GM04504 (cell line): ENCODE measurements around the gene TRIM44.
"Not testable (repeated sequence)": the region's sequence is repeated elsewhere in the genome, so short reads cannot be mapped to it uniquely, and the experiment has no call there.

Experiments used
- DNase-seq: peaks from one replicate; pipeline ENCODE4 v3.0.0-alpha.2; 2012; ENCODE audit warnings: low read depth

Gene TRIM44

GRCh38 chr11:35753573-35753972 is 91.0 kb downstream of the TRIM44 start:
- not testable (repeated sequence) for DNase-seq

DNA sequence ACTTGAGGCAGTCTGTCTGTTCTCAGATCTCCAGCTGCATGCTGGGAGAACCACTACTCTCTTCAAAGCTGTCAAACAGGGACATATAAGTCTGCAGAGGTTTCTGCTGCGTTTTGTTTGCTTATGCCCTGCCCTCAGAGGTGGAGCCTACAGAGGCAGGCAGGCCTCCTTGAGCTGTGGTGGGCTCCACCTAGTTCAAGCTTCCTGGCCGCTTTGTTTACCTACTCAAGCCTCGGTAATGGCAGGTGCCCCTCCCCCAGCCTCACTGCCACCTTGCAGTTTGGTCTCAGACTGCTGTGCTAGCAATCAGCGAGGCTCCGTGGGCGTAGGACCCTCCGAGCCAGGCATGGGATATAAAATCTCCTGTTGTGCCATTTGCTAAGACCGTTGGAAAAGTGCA is 97.4 kb downstream of the TRIM44 start:
- DNase-seq, result not testable (repeated sequence)

DNA sequence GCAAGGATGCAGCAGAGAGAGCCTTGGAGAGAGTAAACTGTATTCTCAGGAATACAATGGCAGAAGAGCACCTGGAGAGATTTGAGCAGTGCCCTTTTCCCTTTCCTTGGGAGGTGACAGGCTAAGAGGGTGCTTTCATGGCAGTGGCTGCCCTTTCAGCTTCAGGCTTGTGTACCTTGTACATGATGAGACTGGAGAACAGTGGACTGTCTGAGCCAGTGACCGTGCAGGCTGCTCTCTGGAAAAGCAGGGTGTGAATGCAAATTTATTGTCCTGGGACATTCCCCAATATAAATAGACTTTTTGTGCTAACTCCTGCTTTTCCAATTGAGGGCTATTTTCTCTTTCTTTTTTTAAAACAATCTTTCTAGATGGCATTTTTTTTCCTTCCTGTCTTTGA is 99.3 kb downstream of the TRIM44 start:
- DNase-seq, result no peak

DNA sequence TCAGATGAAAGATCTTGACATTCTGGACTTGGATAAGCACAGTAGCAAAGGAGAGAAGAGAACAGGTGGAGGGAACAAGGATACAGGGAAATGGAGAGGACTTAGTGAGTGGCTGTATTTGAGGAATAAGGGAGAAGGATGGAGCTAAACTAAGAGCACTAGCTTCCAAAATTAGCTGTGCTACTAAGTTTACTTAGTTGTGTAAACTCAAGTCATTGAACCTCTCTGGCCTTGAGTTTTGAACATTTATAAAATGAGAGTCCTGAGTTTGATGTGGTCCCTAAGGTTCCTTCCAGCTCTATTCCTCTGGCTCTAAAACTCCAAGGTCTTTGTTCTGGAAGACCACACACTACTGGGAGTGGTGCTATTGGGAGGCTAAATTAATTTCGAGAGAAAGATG is 100.7 kb downstream of the TRIM44 start:
- DNase-seq, result no peak

DNA sequence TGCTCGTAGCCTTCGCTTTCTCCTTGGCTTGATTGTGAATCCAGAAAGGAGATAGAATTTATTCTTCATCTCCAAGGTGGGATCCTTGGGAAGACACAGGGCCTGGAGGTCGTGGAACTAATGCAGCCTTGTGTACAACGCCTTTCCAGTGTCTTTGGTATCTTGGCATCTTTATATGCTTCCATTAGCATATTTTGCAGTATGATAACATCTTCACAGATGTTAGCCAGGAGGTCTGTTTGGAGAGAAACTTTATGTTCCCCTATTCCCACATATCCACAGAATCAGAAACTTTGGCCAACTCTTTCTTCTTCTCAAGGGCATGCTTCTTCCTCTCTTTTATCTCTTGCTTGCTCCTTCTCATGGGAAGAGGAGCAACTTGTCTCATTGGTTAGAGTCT is 101.2 kb downstream of the TRIM44 start:
- no peak for DNase-seq

GRCh38 chr11:35764417-35764816 is 101.8 kb downstream of the TRIM44 start:
- no peak for DNase-seq

- DNase-seq, result no peak
Measured at GRCh38 chr11:35765211-35765610, 102.6 kb downstream of the TRIM44 start.

- DNase-seq, result no peak
Measured at GRCh38 chr11:35766651-35767050, 104.1 kb downstream of the TRIM44 start.

- DNase-seq, result peak; percentile 17
Measured at GRCh38 chr11:35770425-35770824, 107.8 kb downstream of the TRIM44 start.

GRCh38 chr11:35771722-35772121 is 109.1 kb downstream of the TRIM44 start:
- DNase-seq, result no peak

- DNase-seq, result not testable (repeated sequence)
Measured at GRCh38 chr11:35777241-35777640, 114.7 kb downstream of the TRIM44 start.

DNA sequence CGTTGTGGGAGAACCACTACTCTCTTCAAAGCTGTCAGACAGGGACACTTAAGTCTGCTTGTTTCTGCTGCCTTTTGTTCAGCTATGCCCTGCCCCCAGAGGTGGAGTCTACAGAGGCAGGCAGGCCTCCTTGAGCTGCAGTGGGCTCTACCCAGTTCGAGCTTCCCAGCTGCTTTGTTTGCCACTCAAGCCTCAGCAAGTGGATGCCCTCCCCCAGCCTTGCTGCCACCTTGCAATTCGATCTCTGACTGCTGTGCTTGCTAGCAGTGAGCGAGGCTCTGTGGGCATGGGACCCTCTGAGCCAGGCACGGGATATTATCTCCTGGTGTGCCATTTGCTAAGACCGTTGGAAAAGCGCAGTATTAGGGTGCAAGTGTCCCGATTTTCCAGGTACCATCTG is 116.4 kb downstream of the TRIM44 start:
- DNase-seq, result not testable (repeated sequence)

GRCh38 chr11:35779409-35779808 is 116.8 kb downstream of the TRIM44 start:
- DNase-seq, result no peak

DNA sequence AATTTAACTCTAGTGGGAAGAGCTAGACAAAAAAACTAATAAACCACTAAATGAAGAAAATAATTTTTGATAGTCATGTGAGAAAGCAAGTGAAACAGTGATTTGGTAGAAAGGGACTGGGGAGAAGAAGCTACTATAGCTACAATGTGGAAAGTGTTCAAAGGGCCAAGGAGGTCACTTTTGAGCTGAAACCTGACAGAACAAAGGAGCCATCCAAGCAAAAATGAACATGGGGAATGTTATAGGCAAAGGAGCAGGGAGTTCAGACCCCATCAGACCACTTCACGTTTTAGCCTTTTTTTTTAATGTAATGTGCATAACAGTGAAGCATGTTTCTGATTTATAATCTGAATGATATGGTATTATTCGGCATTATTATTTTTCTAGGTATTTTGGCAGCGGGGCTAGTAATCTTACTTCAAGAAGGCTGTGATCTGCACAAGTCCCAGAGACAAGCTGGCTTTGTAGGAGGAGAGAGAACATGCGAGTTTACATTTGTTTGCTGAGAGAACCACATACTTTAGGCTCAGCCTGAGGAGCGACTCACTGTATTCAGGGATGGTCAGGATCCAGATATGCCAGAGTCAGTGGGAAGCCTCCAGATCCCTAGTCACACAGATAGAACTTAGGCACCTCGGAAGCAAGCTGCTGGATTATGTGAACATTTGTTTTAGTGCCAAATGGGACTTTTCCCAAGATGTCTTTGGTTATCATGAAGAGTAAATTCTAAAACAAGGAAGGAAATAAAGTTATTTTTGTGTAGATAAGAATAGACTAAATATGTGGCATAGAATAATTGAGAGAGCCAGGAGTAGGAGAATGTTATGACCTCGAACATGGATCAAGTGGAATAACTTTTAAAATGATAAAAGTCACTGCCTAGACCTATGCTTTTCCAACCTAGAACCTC is 118.6 kb downstream of the TRIM44 start:
- peak; percentile 37 for DNase-seq

GRCh38 chr11:35781861-35782470 is 119.4 kb downstream of the TRIM44 start:
- DNase-seq, result no peak

- DNase-seq, result no peak
Measured at GRCh38 chr11:35783809-35784208, 121.2 kb downstream of the TRIM44 start.

DNA sequence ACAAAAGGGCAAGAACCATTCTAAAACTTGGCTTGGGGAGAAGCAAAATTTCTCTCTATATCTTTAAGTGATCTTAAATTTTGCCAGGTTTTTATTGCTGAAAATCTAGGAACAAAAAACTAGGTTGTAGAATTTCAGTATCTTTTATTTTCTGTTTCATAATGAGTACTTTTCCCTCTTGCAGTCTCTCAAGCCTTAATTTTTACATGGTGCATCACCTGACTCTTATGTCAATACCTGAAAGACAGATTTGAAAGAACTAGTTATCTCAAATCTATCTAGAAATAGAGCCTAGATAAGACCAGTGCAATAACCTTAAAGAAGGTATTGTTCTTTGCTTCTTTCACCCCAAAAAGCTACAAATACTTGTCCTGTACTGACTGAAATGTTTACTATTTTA is 122.1 kb downstream of the TRIM44 start:
- no peak for DNase-seq

DNA sequence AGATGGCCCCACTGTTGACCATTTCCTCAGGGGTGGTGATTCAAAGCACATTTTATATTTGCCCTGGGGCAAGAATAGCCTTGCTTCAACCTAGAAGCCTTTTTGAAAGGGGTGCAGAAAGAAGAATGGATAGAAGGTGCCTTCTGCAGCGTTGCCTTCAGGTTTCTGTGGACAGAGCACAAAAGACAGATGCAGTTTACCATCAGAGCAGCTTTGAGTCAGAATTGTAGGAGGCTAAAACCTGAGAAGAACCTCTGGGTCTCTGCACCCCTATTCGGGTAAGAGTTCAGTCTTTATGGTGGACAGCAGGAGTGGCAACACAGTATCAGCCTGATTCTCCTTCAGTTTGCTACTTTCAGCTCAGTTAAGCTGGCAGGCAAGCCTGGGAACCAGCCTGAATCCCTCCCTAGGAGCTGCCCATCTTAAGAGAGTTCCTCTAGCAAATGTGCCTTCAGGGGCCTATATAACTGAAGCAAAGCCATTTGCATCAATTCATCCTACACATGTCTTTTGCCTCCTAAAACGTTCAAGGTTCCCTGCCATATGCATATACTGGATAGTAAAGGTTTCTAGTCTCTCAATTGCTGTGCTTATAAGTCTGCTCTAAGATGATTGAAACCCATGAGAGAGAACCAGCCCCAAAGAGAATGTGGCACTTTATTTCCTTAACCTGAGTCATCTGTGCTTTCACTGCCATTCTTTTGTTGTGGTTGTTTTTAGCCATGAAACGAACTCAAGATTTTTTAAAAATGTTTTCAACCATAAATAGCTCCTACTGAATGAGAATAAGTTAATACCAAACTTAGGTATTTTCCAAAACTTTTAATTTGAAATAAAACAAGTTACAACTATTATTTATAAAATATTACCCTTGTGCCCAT is 123.0 kb downstream of the TRIM44 start:
- DNase-seq, result no peak

GRCh38 chr11:35786188-35786587 is 123.6 kb downstream of the TRIM44 start:
- DNase-seq, result no peak

DNA sequence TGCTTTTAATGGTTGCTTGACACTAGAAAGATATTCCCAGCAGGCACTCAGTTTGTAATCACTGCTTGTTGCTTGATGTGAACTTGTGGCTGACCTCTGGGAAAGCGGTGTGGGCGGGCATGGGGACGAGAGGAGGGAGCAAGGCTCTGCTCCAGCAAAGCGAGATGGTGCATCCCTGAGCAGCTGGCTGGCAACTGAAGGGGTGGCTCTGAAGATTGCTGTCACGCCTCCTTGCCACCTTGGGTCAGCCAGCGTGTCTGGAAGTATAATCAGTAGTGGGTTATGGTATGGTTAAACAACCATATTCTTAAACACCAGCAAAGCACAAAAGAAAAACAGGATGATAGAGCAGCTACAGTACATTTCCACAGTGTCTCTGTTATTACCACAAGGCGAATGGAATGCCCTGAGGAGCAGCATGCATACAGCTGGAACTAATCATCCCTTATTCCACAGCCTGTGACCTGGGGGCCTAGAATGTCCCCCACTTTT is 124.5 kb downstream of the TRIM44 start:
- no peak for DNase-seq

DNA sequence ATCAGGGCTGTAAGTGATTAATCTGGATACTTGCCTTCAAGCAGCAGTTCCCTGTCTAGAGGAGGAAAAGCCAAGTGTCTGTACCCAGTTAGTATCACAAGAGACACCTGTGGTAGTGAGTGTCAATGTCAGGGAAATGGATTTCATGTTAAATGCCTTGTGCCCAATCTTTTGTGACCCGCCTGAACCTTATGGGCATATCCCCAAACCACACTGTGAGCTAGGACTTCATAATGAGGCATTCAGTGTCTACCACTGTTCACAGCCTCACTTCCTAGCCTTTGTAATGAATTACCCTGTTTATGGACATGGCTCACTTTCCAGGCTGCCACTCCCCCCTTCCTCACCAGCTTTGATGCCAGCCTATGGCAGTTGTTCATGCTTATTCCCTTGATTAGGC is 125.1 kb downstream of the TRIM44 start:
- no peak for DNase-seq
